ENCODE results near the gene ZBTB7C.

Gene ZBTB7C

GRCh38 chr18:48161191-48161910, 247.8 kb downstream of the ZBTB7C start:
- no peak for DNase-seq (ENCODE audit: low read depth)
- H3K4me3 ChIP-seq (ENCODE audit: low read depth, low read length) = peak overlapping the region; percentile 64
- TF ChIP-seq CTCF (IDR thresholded peaks at IDR 0.05; ENCODE audit: control insufficient read depth, extremely low read depth, insufficient read depth) = no peak

GRCh38 chr18:48160622-48161021, 248.6 kb downstream of the ZBTB7C start:
- no peak for DNase-seq (ENCODE audit: low read depth)
- H3K4me3 ChIP-seq (ENCODE audit: low read depth, low read length) = peak overlapping the region; percentile 64
- TF ChIP-seq CTCF (IDR thresholded peaks at IDR 0.05; ENCODE audit: control insufficient read depth, extremely low read depth, insufficient read depth) = no peak

GRCh38 chr18:48159816-48160215, 249.4 kb downstream of the ZBTB7C start:
- H3K4me3 ChIP-seq (ENCODE audit: low read depth, low read length) = no peak overlapping the region
- DNase-seq (ENCODE audit: low read depth) = no peak
- TF ChIP-seq CTCF (IDR thresholded peaks at IDR 0.05; ENCODE audit: control insufficient read depth, extremely low read depth, insufficient read depth) = no peak

DNA sequence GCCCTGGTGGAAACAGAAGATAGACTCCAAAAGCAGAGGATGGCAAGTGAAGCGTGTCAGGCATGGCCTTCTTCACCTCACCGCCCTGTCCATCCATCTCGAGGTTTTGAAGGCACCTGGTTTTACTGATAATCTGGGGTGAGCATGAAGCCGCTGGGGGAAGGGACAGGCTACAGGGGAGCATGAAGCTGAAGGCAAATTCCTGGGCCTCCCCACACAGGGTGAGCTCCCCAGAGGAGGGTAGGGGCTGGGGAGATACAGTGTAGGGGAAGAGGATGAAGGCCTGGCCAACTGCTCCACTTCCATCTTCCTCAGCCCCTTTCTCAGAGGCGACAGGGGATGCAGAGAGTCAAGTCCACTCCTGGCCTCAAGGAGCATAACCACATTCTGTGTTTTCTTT, 250.5 kb downstream of the ZBTB7C start:
- no peak overlapping the region for H3K4me3 ChIP-seq (ENCODE audit: low read depth, low read length)
- no peak for TF ChIP-seq CTCF (IDR thresholded peaks at IDR 0.05; ENCODE audit: control insufficient read depth, extremely low read depth, insufficient read depth)
- DNase-seq (ENCODE audit: low read depth) = no peak

DNA sequence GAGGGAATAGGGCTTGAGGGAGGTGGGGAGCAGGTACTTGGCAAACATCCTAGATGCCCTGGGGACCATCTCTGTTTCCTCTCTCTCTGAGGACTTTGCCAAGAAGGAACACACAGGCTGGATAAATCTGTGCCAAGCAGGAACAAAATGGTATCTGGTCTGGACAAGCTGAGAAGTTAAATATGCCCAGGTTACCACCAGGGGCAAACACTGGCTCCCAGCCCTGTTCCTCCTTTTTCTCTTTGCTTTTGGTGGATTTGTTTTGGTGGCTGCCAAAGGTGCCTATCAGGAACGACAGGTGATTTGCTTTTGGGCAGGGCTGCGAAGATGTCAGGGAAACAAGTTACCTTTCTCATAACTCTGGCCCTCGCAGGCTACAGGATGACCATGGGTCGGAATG, 251.2 kb downstream of the ZBTB7C start:
- DNase-seq (ENCODE audit: low read depth) = peak; percentile 78
- TF ChIP-seq CTCF (IDR thresholded peaks at IDR 0.05; ENCODE audit: control insufficient read depth, extremely low read depth, insufficient read depth) = no peak
- H3K4me3 ChIP-seq (ENCODE audit: low read depth, low read length) = no peak overlapping the region

DNA sequence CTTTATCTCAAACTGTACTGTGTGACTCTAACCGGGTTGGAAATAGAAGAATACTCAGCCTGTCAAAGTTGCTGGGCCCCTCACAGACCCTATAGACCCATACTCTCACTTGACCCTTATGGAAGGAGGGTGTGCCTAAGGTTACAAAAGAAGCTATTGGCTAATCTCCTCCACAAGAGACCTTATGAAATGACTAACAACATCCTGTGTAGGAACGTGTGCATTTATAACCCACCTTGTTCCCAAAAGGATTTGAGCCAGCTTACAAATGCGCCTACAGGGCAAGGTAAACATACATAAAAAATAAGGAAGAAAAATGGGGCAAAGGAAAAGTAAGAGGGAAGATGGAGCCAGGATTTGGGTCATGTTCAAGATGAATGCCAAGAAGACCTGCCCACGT, 253.3 kb downstream of the ZBTB7C start:
- DNase-seq (ENCODE audit: low read depth) = no peak
- no peak overlapping the region for H3K4me3 ChIP-seq (ENCODE audit: low read depth, low read length)
- no peak for TF ChIP-seq CTCF (IDR thresholded peaks at IDR 0.05; ENCODE audit: control insufficient read depth, extremely low read depth, insufficient read depth)

DNA sequence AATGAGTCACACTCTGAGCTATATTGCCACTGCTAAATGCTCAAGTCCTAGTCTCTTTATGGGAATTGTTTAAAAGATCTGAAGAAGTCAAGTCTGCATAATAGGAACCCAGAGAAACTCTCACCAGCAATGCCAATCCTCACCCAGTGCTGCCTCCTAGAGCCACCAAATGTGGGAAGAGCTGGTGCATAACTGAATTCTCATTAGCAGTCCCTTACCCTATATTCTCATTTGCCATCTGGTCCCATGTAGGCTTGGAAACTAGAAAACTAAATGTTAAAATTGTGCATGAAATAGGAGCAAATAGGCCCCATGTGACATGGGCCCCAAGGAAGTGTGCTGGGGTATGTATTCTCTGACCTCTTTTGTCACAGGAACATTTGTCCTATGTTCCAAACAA, 254.4 kb downstream of the ZBTB7C start:
- no peak for TF ChIP-seq CTCF (IDR thresholded peaks at IDR 0.05; ENCODE audit: control insufficient read depth, extremely low read depth, insufficient read depth)
- no peak overlapping the region for H3K4me3 ChIP-seq (ENCODE audit: low read depth, low read length)
- no peak for DNase-seq (ENCODE audit: low read depth)

Data from LNCaP clone FGC (cell line).